ENCODE results near the gene ZNF316. TPM values are rescaled to one million over a fixed set of nuclear protein-coding genes. Genes with fewer than 3 reads are reported as not detected.

Gene ZNF316
- total RNA-seq, 4 donors from 2014 or later: 21.9 to 32.8 (median 26.0) TPM

DNA sequence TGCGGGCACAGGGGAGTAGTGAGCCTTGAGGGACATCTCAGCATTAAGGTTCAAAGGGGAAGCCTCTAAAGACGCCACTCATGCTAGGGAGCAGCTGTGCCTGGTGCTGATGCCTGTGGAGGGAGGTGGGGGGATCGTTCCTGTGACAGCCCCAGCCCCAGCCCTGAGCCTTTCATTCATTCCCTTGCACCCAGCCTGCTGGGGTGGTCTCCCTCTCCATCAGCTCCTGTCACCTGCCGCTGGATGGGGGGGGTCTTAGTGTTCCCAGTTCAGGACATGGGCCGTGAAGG is 11.6 kb downstream of the ZNF316 start:
- Histone ChIP-seq H3K4me1 (no peaks in the 10 kb centered on the region), H3K27me3 (no peaks in the 10 kb centered on the region), H3K9me3 (peaks cover 0 to 9% (median 0%) of the 10 kb centered on the region in 3 donors), H3K27ac (no peak overlapping the region), H3K36me3 (peaks cover 0 to 100% of the 10 kb centered on the region in 2 donors), H3K4me3 (no peak overlapping the region)
- no peak for ATAC-seq
- TF ChIP-seq POLR2A (IDR thresholded peaks at IDR 0.05): no peak
- TF ChIP-seq, protein P1, sequence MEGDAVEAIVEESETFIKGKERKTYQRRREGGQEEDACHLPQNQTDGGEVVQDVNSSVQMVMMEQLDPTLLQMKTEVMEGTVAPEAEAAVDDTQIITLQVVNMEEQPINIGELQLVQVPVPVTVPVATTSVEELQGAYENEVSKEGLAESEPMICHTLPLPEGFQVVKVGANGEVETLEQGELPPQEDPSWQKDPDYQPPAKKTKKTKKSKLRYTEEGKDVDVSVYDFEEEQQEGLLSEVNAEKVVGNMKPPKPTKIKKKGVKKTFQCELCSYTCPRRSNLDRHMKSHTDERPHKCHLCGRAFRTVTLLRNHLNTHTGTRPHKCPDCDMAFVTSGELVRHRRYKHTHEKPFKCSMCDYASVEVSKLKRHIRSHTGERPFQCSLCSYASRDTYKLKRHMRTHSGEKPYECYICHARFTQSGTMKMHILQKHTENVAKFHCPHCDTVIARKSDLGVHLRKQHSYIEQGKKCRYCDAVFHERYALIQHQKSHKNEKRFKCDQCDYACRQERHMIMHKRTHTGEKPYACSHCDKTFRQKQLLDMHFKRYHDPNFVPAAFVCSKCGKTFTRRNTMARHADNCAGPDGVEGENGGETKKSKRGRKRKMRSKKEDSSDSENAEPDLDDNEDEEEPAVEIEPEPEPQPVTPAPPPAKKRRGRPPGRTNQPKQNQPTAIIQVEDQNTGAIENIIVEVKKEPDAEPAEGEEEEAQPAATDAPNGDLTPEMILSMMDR (IDR thresholded peaks at IDR 0.05): no peak
- WGBS, 2 donors (ENCODE audit: low coverage in 1 of 2): 83 to 85% methylated on average over 1 to 2 of the region's 5 CpGs

DNA sequence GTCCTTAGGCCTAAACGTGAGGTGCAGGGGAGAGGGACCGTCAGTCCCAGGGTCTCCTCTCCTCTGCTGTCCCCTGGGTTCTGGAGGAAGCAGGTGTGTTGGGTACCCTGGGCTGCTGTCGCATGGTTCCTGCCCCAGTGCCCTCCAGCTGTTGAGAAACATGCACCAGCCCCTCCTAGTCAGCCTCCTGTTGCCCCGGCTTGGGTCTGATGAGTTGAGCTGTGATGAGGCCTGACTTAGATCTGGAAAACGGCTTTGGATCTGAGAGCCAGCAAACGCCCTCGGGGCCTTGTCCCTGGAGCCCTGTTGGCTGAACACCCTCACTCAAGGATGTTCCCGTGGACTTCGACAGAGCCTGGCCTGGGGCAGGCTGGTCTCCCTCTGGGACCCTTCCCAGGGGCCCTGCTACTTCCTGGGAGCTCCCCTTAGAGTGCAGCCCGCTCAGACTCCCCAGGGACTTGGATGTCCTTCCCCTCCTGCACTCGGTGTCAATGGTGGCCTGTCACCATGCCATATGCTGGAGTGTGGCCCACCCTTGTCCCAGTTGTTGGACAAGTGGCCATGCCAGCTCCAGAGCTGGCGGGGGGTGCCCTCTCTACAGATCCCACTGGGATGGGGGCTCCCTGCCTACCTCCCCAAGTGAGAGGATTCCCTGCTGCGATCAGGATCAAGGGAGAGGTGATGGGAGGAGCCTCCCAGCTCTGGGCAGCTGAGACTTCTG is 12.3 kb downstream of the ZNF316 start:
- H3K36me3 ChIP-seq: peaks cover 0 to 100% of the 10 kb centered on the region in 2 donors
- H3K4me1 ChIP-seq: no peaks in the 10 kb centered on the region
- WGBS, 2 donors (ENCODE audit: low coverage in 1 of 2): no CpG with 5 or more reads among the region's 13 CpGs
- ATAC-seq: no peak
- H3K4me3 ChIP-seq: no peak overlapping the region
- no peak overlapping the region for H3K27ac ChIP-seq
- H3K27me3 ChIP-seq: no peaks in the 10 kb centered on the region
- TF ChIP-seq EP300 (IDR thresholded peaks at IDR 0.05): no peak
- TF ChIP-seq, protein P1 (IDR thresholded peaks at IDR 0.05): no peak
- no peak for TF ChIP-seq POLR2A (IDR thresholded peaks at IDR 0.05)
- TF ChIP-seq POLR2AphosphoS5 (IDR thresholded peaks at IDR 0.05): no peak
- H3K9me3 ChIP-seq: peaks cover 0 to 9% (median 0%) of the 10 kb centered on the region in 3 donors

DNA sequence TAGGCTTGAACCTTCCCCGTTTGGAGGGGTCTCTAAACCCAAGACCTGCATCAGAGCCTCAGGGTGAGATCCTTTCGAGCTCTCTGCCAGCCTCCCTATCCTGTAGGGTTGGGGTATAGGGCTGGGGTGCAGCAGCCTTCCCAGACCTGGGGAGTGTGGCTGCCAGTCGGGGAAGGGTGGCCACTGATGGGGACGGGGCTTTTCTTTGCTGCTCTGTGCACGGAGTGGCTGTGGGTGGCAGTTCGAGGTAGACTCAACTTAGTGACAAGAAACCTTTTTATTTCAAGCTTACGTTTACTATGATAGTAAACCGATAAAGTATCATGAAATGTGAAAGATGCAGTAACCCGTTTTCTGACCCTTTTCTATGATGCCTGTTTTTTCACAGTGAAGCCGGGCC is 13.0 kb downstream of the ZNF316 start:
- H3K36me3 ChIP-seq: peaks cover 0 to 100% of the 10 kb centered on the region in 2 donors
- no peak overlapping the region for H3K27ac ChIP-seq
- TF ChIP-seq, protein P1 (IDR thresholded peaks at IDR 0.05): no peak
- TF ChIP-seq EP300 (IDR thresholded peaks at IDR 0.05): no peak
- TF ChIP-seq POLR2A (IDR thresholded peaks at IDR 0.05): no peak
- TF ChIP-seq POLR2AphosphoS5 (IDR thresholded peaks at IDR 0.05): no peak
- H3K9me3 ChIP-seq: peaks cover 0 to 9% (median 0%) of the 10 kb centered on the region in 3 donors
- ATAC-seq: no peak
- H3K4me3 ChIP-seq: no peak overlapping the region
- no peaks in the 10 kb centered on the region for H3K27me3 ChIP-seq
- 84% methylated on average over 8 of the region's 10 CpGs; no CpG with 5 or more reads in 1 of the 2 donors for WGBS, 2 donors (ENCODE audit: low coverage in 1 of 2)
- no peaks in the 10 kb centered on the region for H3K4me1 ChIP-seq

DNA sequence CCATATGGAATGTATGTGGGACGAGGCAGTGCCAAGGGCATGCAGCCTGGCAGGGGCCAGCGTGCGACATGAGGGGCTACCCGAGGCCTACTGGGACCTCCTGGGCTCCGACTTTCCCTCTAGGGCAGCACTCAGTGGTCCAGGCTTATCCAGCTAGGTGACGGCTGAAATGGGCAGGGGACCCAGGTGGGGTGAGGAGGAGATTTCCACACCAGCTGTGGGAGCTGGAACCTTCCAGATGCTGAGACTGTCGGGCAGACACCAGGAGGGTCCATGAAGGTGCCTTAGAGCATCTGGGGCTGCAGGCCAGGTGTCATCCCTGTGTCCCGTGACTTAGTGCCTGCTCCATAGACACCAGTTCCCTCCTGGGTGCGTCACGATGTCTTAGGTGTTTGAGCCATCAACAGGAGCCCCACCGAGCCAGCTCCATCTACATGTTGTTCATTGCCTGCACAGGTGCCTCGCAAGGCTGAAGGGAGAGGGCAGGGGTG is 13.4 kb downstream of the ZNF316 start:
- no peaks in the 10 kb centered on the region for H3K27me3 ChIP-seq
- H3K36me3 ChIP-seq: peaks cover 0 to 100% of the 10 kb centered on the region in 2 donors
- TF ChIP-seq, protein P1 (IDR thresholded peaks at IDR 0.05): no peak
- TF ChIP-seq POLR2A (IDR thresholded peaks at IDR 0.05) (no peak), EP300 (IDR thresholded peaks at IDR 0.05) (no peak), POLR2AphosphoS5 (IDR thresholded peaks at IDR 0.05) (no peak)
- no peak overlapping the region for H3K4me3 ChIP-seq
- 97% methylated on average over 5 of the region's 12 CpGs; no CpG with 5 or more reads in 1 of the 2 donors for WGBS, 2 donors (ENCODE audit: low coverage in 1 of 2)
- no peak overlapping the region for H3K27ac ChIP-seq
- no peak for ATAC-seq
- H3K9me3 ChIP-seq: peaks cover 0 to 9% (median 0%) of the 10 kb centered on the region in 3 donors
- no peaks in the 10 kb centered on the region for H3K4me1 ChIP-seq

DNA sequence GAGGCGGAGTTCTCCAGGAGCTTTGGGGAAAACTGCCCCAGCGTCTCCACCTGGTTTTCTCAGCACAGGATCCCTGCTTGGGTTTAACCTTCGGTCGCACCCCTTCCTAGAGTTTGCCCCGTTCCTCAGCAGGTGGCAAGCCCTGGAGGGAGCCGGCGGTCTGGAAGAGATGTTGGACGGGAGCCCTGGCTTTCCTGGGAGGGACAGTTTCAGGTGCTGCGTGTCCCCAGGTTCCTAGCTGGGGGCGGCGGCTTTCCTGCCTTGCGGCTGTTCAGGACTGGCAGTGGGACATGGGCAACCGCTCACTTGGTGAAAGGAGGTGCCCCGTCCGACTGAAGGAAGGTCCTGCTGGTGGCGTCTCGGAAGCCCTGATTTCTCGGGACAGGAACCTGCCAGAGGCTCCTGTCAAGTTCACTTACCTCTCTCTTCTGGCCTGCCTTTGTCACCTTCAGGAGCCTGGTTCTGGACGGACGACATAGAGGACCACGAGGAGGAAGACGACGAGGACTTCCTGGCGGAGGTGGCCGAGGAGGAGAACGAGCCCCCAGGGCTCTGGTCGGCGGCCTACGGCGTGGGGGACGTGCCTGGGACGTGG is 14.8 kb downstream of the ZNF316 start:
- WGBS, 2 donors (ENCODE audit: low coverage in 1 of 2): 100% methylated on average over 1 of the region's 32 CpGs; no CpG with 5 or more reads in 1 of the 2 donors
- no peak for ATAC-seq
- H3K36me3 ChIP-seq: peaks cover 0 to 95% of the 10 kb centered on the region in 2 donors

More for the DNA sequence above, 14.8 kb downstream of the ZNF316 start:
- TF ChIP-seq POLR2AphosphoS5 (IDR thresholded peaks at IDR 0.05) (no peak), POLR2A (IDR thresholded peaks at IDR 0.05) (no peak), EP300 (IDR thresholded peaks at IDR 0.05) (no peak)
- TF ChIP-seq, protein P1 (IDR thresholded peaks at IDR 0.05): no peak
- H3K4me3 ChIP-seq: no peak overlapping the region
- H3K9me3 ChIP-seq: peaks cover 0 to 9% (median 0%) of the 10 kb centered on the region in 3 donors
- no peaks in the 10 kb centered on the region for H3K4me1 ChIP-seq
- no peaks in the 10 kb centered on the region for H3K27me3 ChIP-seq
- no peak overlapping the region for H3K27ac ChIP-seq

All from gastroesophageal sphincter (tissue), 4 donors.